H9 (cell line): ENCODE data around the gene SLC22A13. TPM values are rescaled to one million over a fixed set of nuclear protein-coding genes. Genes with fewer than 3 reads are reported as not detected.
"Not testable (repeated sequence)": the region's sequence is repeated elsewhere in the genome, so short reads cannot be mapped to it uniquely, and the experiment has no call there.

ENCODE experiments used
- DNase-seq: peaks from one replicate; pipeline ENCODE4 v3.0.0-alpha.2; 2017
- H2AFZ ChIP-seq: one replicate; pipeline ENCODE4 v1.6.1; 2013; ENCODE audit warnings: mild to moderate bottlenecking, low read length, control low read depth, moderate library complexity
- H2AK5ac ChIP-seq: 2 replicates; pipeline ENCODE4 v1.6.1; 2013; ENCODE audit warnings: low read length, control low read depth, mixed read lengths; ENCODE audit not compliant: insufficient read length
- H2BK120ac ChIP-seq: one replicate; pipeline ENCODE4 v1.6.1; 2013; ENCODE audit warnings: low read depth, mild to moderate bottlenecking, low read length, control low read depth, inconsistent platforms; ENCODE audit not compliant: poor library complexity, severe bottlenecking
- H2BK12ac ChIP-seq: 2 replicates; pipeline ENCODE4 v1.6.1; 2013; ENCODE audit warnings: low read length, control low read depth, mixed read lengths, low read depth; ENCODE audit not compliant: insufficient read length
- H2BK15ac ChIP-seq: 2 replicates; pipeline ENCODE4 v1.6.1; 2013; ENCODE audit warnings: low read depth, low read length, control low read depth
- H2BK20ac ChIP-seq: one replicate; pipeline ENCODE4 v1.6.1; 2013; ENCODE audit warnings: low read depth, mild to moderate bottlenecking, low read length, control low read depth, inconsistent platforms; ENCODE audit not compliant: poor library complexity, severe bottlenecking
- H2BK5ac ChIP-seq: 2 replicates; pipeline ENCODE4 v1.6.1; 2013; ENCODE audit warnings: low read length, control low read depth, mixed read lengths; ENCODE audit not compliant: insufficient read length
- H3K14ac ChIP-seq: 2 replicates; pipeline ENCODE4 v1.6.1; 2013; ENCODE audit warnings: low read length, control low read depth; ENCODE audit not compliant: insufficient read depth
- H3K18ac ChIP-seq: 2 replicates; pipeline ENCODE4 v1.6.1; 2013; ENCODE audit warnings: low read depth, mild to moderate bottlenecking, mixed read lengths, low read length, control low read depth; ENCODE audit not compliant: insufficient read length
- H3K23ac ChIP-seq: 2 replicates; pipeline ENCODE4 v1.6.1; 2013; ENCODE audit warnings: low read length, control low read depth, mixed read lengths, low read depth; ENCODE audit not compliant: insufficient read length
- H3K23me2 ChIP-seq: 2 replicates; pipeline ENCODE4 v1.6.1; 2013; ENCODE audit warnings: low read depth, mild to moderate bottlenecking, mixed read lengths, low read length, control low read depth; ENCODE audit not compliant: insufficient read length, poor library complexity, severe bottlenecking
- H3K27ac ChIP-seq: 2 replicates; pipeline ENCODE4 v1.5.1; 2013; ENCODE audit warnings: low read length, control low read depth, mixed read lengths, low read depth; ENCODE audit not compliant: insufficient read length
- H3K27me3 ChIP-seq: 2 replicates; pipeline ENCODE4 v1.6.1; 2013; ENCODE audit warnings: low read length, control low read depth, inconsistent platforms; ENCODE audit not compliant: insufficient read depth
- H3K4ac ChIP-seq: 2 replicates; pipeline ENCODE4 v1.6.1; 2013; ENCODE audit warnings: low read depth, mild to moderate bottlenecking, control low read depth, inconsistent platforms, low read length, moderate library complexity
- H3K4me1 ChIP-seq: 2 replicates; pipeline ENCODE4 v1.6.1; 2013; ENCODE audit warnings: low read length, control low read depth, inconsistent platforms; ENCODE audit not compliant: insufficient read depth
- H3K4me2 ChIP-seq: 2 replicates; pipeline ENCODE4 v1.6.1; 2013; ENCODE audit warnings: low read length, control low read depth, mixed read lengths; ENCODE audit not compliant: insufficient read length, insufficient read depth
- H3K56ac ChIP-seq: 2 replicates; pipeline ENCODE4 v1.6.1; 2013; ENCODE audit warnings: low read depth, mild to moderate bottlenecking, mixed read lengths, low read length, control low read depth; ENCODE audit not compliant: insufficient read length
- H3K79me1 ChIP-seq: 2 replicates; pipeline ENCODE4 v1.6.1; 2013; ENCODE audit warnings: low read depth, mild to moderate bottlenecking, moderate library complexity, low read length, control low read depth, inconsistent platforms; ENCODE audit not compliant: insufficient read depth, poor library complexity, severe bottlenecking
- H3K79me2 ChIP-seq: 2 replicates; pipeline ENCODE4 v1.6.1; 2013; ENCODE audit warnings: low read length, control low read depth, inconsistent platforms; ENCODE audit not compliant: insufficient read depth
- H3K9ac ChIP-seq: 2 replicates; pipeline ENCODE4 v1.6.1; 2013; ENCODE audit warnings: low read length, control low read depth, mixed read lengths; ENCODE audit not compliant: insufficient read length; ENCODE audit errors: extremely low read depth
- H3K9me3 ChIP-seq: one replicate; pipeline ENCODE4 v1.6.1; 2013; ENCODE audit warnings: low read depth, low read length, inconsistent platforms; ENCODE audit not compliant: control insufficient read depth
- H3T11ph ChIP-seq: one replicate; pipeline ENCODE4 v1.6.1; 2013; ENCODE audit warnings: mild to moderate bottlenecking, low read length, control low read depth, inconsistent platforms
- H4K20me1 ChIP-seq: one replicate; pipeline ENCODE4 v1.6.1; 2013; ENCODE audit not compliant: control insufficient read depth, insufficient read length, insufficient read depth
- H4K5ac ChIP-seq: 2 replicates; pipeline ENCODE4 v1.6.1; 2013; ENCODE audit warnings: low read depth, mild to moderate bottlenecking, mixed read lengths, low read length, control low read depth; ENCODE audit not compliant: insufficient read length
- H4K8ac ChIP-seq: replicated peaks from 2 replicates; pipeline ENCODE4 v1.6.1; 2013; ENCODE audit warnings: low read length, control low read depth, mixed read lengths, low read depth; ENCODE audit not compliant: insufficient read length
- H4K91ac ChIP-seq: 2 replicates; pipeline ENCODE4 v1.6.1; 2013; ENCODE audit warnings: low read depth, mild to moderate bottlenecking, moderate library complexity, mixed read lengths, low read length, control low read depth; ENCODE audit not compliant: insufficient read length
- H3K27ac Mint-ChIP-seq, 3 experiments: 2 replicates in 2 of 3; 3 replicates in 1 of 3; pipeline ENCODE4 v1.8.0; 2020 to 2021; ENCODE audit warnings: mixed read lengths in 3 of 3, mild to moderate bottlenecking in 1 of 3, moderate library complexity in 1 of 3
- H3K27me3 Mint-ChIP-seq: 2 replicates; pipeline ENCODE4 v1.8.0; 2021; ENCODE audit warnings: low read depth, mild to moderate bottlenecking, moderate library complexity, mixed read lengths
- H3K36me3 Mint-ChIP-seq, 3 experiments: 2 replicates in 2 of 3; 3 replicates in 1 of 3; pipeline ENCODE4 v1.8.0; 2020 to 2021; ENCODE audit warnings: low read depth in 3 of 3, mixed read lengths in 3 of 3; ENCODE audit not compliant: insufficient read depth in 1 of 3
- H3K4me1 Mint-ChIP-seq, 2 experiments: 2 replicates each; pipeline ENCODE4 v1.8.0; 2020; ENCODE audit warnings: mixed read lengths in 2 of 2
- H3K4me3 Mint-ChIP-seq, 2 experiments: 2 replicates in 1 of 2; 3 replicates in 1 of 2; pipeline ENCODE4 v1.8.0; 2020 to 2021; ENCODE audit warnings: mild to moderate bottlenecking in 2 of 2, mixed read lengths in 2 of 2, moderate library complexity in 1 of 2
- H3K9me3 Mint-ChIP-seq, 2 experiments: 2 replicates in 1 of 2; 3 replicates in 1 of 2; pipeline ENCODE4 v1.8.0; 2020; ENCODE audit warnings: mild to moderate bottlenecking in 2 of 2, mixed read lengths in 2 of 2, moderate library complexity in 1 of 2
- CTCF ChIP-seq: fragments of 200-600 bp; sonication (generic); conservative IDR thresholded peaks from 3 replicates; pipeline ENCODE4 v1.8.0; 2021; ENCODE audit warnings: antibody characterized with exemption, mild to moderate bottlenecking
- WGBS: extraction: QIAGEN DNeasy Blood & Tissue Kit; methylation state at CpG from one replicate; pipeline ENCODE4 v1.1.7; 2013; ENCODE audit warnings: missing lambda C conversion rate, low lambda C conversion rate, mixed read lengths; ENCODE audit not compliant: insufficient read length; ENCODE audit errors: extremely low coverage; 5-methylcytosine and 5-hydroxymethylcytosine counted together
- total RNA-seq: library from RNA; stranded (reverse); gene quantifications from 2 replicates; pipeline ENCODE4 v1.2.1, GENCODE V29; 2021

The SLC22A13 gene
- total RNA-seq, 1 experiment from 2014 or later, result not detected

GRCh38 chr3:38238416-38239008 lies 27.1 kb upstream of the SLC22A13 start:
- Histone ChIP-seq H3K23me2 (no peaks in the 10 kb centered on the region), H2BK15ac (no peak overlapping the region), H4K91ac (no peak overlapping the region), H2BK120ac (no peak overlapping the region), H3K18ac (no peak overlapping the region), H3K4me2 (no peak overlapping the region), H3K14ac (no peak overlapping the region), H2BK20ac (no peak overlapping the region), H3K23ac (no peak overlapping the region), H3K27ac (no peak overlapping the region), H2BK12ac (no peak overlapping the region), H3K27me3 (no peaks in the 10 kb centered on the region), H3K56ac (no peak overlapping the region), H3K9ac (no peak overlapping the region), H3K9me3 (no peaks in the 10 kb centered on the region), H3T11ph (no peak overlapping the region), H3K79me2 (no peaks in the 10 kb centered on the region), H4K20me1 (no peaks in the 10 kb centered on the region), H3K4ac (no peak overlapping the region), H4K8ac (no peak overlapping the region), H3K4me1 (no peaks in the 10 kb centered on the region), H2BK5ac (no peak overlapping the region), H4K5ac (no peak overlapping the region), H3K79me1 (no peaks in the 10 kb centered on the region), H2AK5ac (no peak overlapping the region), H2AFZ (no peak overlapping the region)
- TF ChIP-seq CTCF, result no peak
- peaks cover 36 to 70% (median 42%) of the 10 kb centered on the region in 3 experiments for H3K36me3 Mint-ChIP-seq
- peaks cover 0 to 4% of the 10 kb centered on the region in 2 experiments; a peak in 3 of 5 replicates for H3K9me3 Mint-ChIP-seq
- no peak overlapping the region for H3K4me3 Mint-ChIP-seq
- DNase-seq, result no peak
- H3K27ac Mint-ChIP-seq, result no peak overlapping the region
- no peaks in the 10 kb centered on the region for H3K4me1 Mint-ChIP-seq
- WGBS, result no CpG with 5 or more reads among the region's 2 CpGs
- no peaks in the 10 kb centered on the region for H3K27me3 Mint-ChIP-seq

- not testable (repeated sequence) for H4K91ac ChIP-seq, H3K4me1 ChIP-seq, H4K20me1 ChIP-seq, H3T11ph ChIP-seq, H3K4me2 ChIP-seq, H3K4me1 Mint-ChIP-seq, H3K9me3 Mint-ChIP-seq, H3K9me3 ChIP-seq, H4K8ac ChIP-seq, H3K18ac ChIP-seq, H3K79me2 ChIP-seq, H3K27me3 Mint-ChIP-seq, H2AFZ ChIP-seq, H3K9ac ChIP-seq, H3K79me1 ChIP-seq, H3K4me3 Mint-ChIP-seq, H3K27me3 ChIP-seq, H3K23me2 ChIP-seq, DNase-seq, H2BK120ac ChIP-seq, H2BK15ac ChIP-seq, H4K5ac ChIP-seq, H3K56ac ChIP-seq, H2BK20ac ChIP-seq, H3K23ac ChIP-seq, H3K27ac Mint-ChIP-seq, H3K4ac ChIP-seq, H3K27ac ChIP-seq, H2AK5ac ChIP-seq, H2BK5ac ChIP-seq, H3K14ac ChIP-seq, H2BK12ac ChIP-seq
- WGBS, result no CpG with 5 or more reads among the region's 4 CpGs
- peaks cover 21 to 47% (median 35%) of the 10 kb centered on the region in 3 experiments for H3K36me3 Mint-ChIP-seq
Observed at GRCh38 chr3:38242812-38243211, 22.8 kb upstream of the SLC22A13 start.
